VCaP (cell line): ENCODE results near the gene SP6.

ENCODE experiments used
- H3K27ac ChIP-seq: fragments of 450-650 bp; 2 replicates; pipeline ENCODE4 v1.5.1; 2017
- TF ChIP-seq, protein P1 (sequence below): fragments of 450-650 bp; conservative IDR thresholded peaks from 2 replicates; pipeline ENCODE4 v1.5.1; 2017; ENCODE audit warnings: mild to moderate bottlenecking, moderate library complexity

Gene SP6

GRCh38 chr17:47801906-47802305, 49.1 kb downstream of the SP6 start:
- TF ChIP-seq, protein P1, sequence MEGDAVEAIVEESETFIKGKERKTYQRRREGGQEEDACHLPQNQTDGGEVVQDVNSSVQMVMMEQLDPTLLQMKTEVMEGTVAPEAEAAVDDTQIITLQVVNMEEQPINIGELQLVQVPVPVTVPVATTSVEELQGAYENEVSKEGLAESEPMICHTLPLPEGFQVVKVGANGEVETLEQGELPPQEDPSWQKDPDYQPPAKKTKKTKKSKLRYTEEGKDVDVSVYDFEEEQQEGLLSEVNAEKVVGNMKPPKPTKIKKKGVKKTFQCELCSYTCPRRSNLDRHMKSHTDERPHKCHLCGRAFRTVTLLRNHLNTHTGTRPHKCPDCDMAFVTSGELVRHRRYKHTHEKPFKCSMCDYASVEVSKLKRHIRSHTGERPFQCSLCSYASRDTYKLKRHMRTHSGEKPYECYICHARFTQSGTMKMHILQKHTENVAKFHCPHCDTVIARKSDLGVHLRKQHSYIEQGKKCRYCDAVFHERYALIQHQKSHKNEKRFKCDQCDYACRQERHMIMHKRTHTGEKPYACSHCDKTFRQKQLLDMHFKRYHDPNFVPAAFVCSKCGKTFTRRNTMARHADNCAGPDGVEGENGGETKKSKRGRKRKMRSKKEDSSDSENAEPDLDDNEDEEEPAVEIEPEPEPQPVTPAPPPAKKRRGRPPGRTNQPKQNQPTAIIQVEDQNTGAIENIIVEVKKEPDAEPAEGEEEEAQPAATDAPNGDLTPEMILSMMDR = no peak
- no peak overlapping the region for H3K27ac ChIP-seq

- TF ChIP-seq, protein P1 = no peak
- no peak overlapping the region for H3K27ac ChIP-seq
Measured at GRCh38 chr17:47801176-47801765, 49.7 kb downstream of the SP6 start.

- TF ChIP-seq, protein P1 = no peak
- no peak overlapping the region for H3K27ac ChIP-seq
Measured at GRCh38 chr17:47800686-47801085, 50.3 kb downstream of the SP6 start.

GRCh38 chr17:47797797-47798196, 53.2 kb downstream of the SP6 start:
- TF ChIP-seq, protein P1 = no peak
- H3K27ac ChIP-seq = no peak overlapping the region
